Thyroid gland (tissue), 4 donors: ENCODE results near the gene HK3. TPM values are rescaled to one million over a fixed set of nuclear protein-coding genes. Genes with fewer than 3 reads are reported as not detected.

Experiments
- DNase-seq, 2 donors: peaks; one replicate each; pipeline ENCODE4 v3.0.0-alpha.2; 2019
- H3K27ac ChIP-seq, 3 donors: fragments of 200-600 bp; sonication (generic); 1 replicate in 2 of 3; 2 replicates in 1 of 3; pipeline ENCODE4 v1.5.1; 2016 to 2019; ENCODE audit warnings: mild to moderate bottlenecking in 1 of 3, moderate library complexity in 1 of 3
- H3K27me3 ChIP-seq: fragments of 200-600 bp; sonication (generic); one replicate; pipeline ENCODE4 v1.5.1; 2019
- H3K36me3 ChIP-seq, 2 donors: fragments of 200-600 bp; sonication (generic); one replicate each; pipeline ENCODE4 v1.5.1; 2016 to 2019
- H3K4me1 ChIP-seq, 2 donors: fragments of 200-600 bp; sonication (generic); one replicate each; pipeline ENCODE4 v1.5.1; 2017 to 2019
- H3K4me3 ChIP-seq, 3 donors: fragments of 200-600 bp; sonication (generic); replicated peaks in 1 of 3; 1 replicate in 2 of 3; 2 replicates in 1 of 3; pipeline ENCODE4 v1.5.1; 2016; ENCODE audit warnings: mild to moderate bottlenecking in 1 of 3
- H3K9me3 ChIP-seq: fragments of 200-600 bp; sonication (generic); one replicate; pipeline ENCODE4 v1.5.1; 2017
- CTCF ChIP-seq, 6 experiments: fragments of 200-600 bp in 3 of 6; fragments of 450-650 bp in 3 of 6; sonication (generic) in 3 of 6; IDR thresholded peaks; one replicate each; pipeline ENCODE4 v1.5.1; 2016 to 2019; ENCODE audit warnings: antibody characterized with exemption in 6 of 6, mild to moderate bottlenecking in 2 of 6, inconsistent platforms in 1 of 6, moderate library complexity in 1 of 6
- POLR2A ChIP-seq, 2 donors: fragments of 450-650 bp; IDR thresholded peaks; one replicate each; pipeline ENCODE4 v1.6.1; 2017; ENCODE audit warnings: antibody characterized with exemption in 2 of 2, mild to moderate bottlenecking in 2 of 2, moderate library complexity in 1 of 2
- WGBS, 2 donors: methylation state at CpG; one replicate each; pipeline ENCODE4 v1.1.5; 2017; 5-methylcytosine and 5-hydroxymethylcytosine counted together
- intact Hi-C: fragments of 100-400 bp; cut with DNase I; formaldehyde crosslinking; loops from one replicate; pipeline ENCODE4 v1.15.1; 2023
- total RNA-seq, 4 donors: library from RNA; depleted of rRNA; stranded (reverse); fragments of >200 nt; gene quantifications; one replicate each; pipeline ENCODE4 v1.2.3, GENCODE V29; 2016

HK3 gene
- total RNA-seq, 4 donors from 2014 or later = 0.67 to 3.1 (median 2.1) TPM

- 89 to 93% methylated on average over 3 of the region's 3 CpGs for WGBS, 2 donors
- Histone ChIP-seq H3K4me3 (no peak overlapping the region), H3K27ac (no peak overlapping the region), H3K36me3 (peaks cover 0 to 7% of the 10 kb centered on the region in 2 donors), H3K27me3 (no peaks in the 10 kb centered on the region), H3K4me1 (no peaks in the 10 kb centered on the region), H3K9me3 (no peaks in the 10 kb centered on the region)
- TF ChIP-seq POLR2A (IDR thresholded peaks at IDR 0.05) = no peak
- TF ChIP-seq CTCF (IDR thresholded peaks at IDR 0.05) = no peak
- intact Hi-C loops = no loop called here
- no peak for DNase-seq
Observed at GRCh38 chr5:176927562-176927961, 28.4 kb upstream of the HK3 start.

GRCh38 chr5:176922817-176923216, 23.7 kb upstream of the HK3 start:
- no peaks in the 10 kb centered on the region for H3K4me1 ChIP-seq
- intact Hi-C loops = no loop called here
- no peak overlapping the region for H3K27ac ChIP-seq
- TF ChIP-seq CTCF (IDR thresholded peaks at IDR 0.05) (no peak), POLR2A (IDR thresholded peaks at IDR 0.05) (no peak)
- H3K4me3 ChIP-seq = no peak overlapping the region
- H3K9me3 ChIP-seq = no peaks in the 10 kb centered on the region
- 92 to 94% methylated on average over 2 of the region's 2 CpGs for WGBS, 2 donors
- DNase-seq = no peak
- H3K36me3 ChIP-seq = no peaks in the 10 kb centered on the region
- no peaks in the 10 kb centered on the region for H3K27me3 ChIP-seq

- no peaks in the 10 kb centered on the region for H3K36me3 ChIP-seq
- H3K4me1 ChIP-seq = no peaks in the 10 kb centered on the region
- H3K4me3 ChIP-seq = no peak overlapping the region
- no peak for DNase-seq
- intact Hi-C loops = no loop called here
- TF ChIP-seq POLR2A (IDR thresholded peaks at IDR 0.05) (no peak), CTCF (IDR thresholded peaks at IDR 0.05) (no peak)
- 86 to 90% methylated on average over 3 of the region's 3 CpGs for WGBS, 2 donors
- no peaks in the 10 kb centered on the region for H3K27me3 ChIP-seq
- no peaks in the 10 kb centered on the region for H3K9me3 ChIP-seq
- no peak overlapping the region for H3K27ac ChIP-seq
Observed at GRCh38 chr5:176921714-176922113, 22.6 kb upstream of the HK3 start.

- Histone ChIP-seq H3K4me3 (no peak overlapping the region), H3K36me3 (no peaks in the 10 kb centered on the region), H3K27ac (no peak overlapping the region), H3K27me3 (no peaks in the 10 kb centered on the region), H3K9me3 (no peaks in the 10 kb centered on the region), H3K4me1 (no peaks in the 10 kb centered on the region)
- intact Hi-C loops = no loop called here
- DNase-seq = no peak
- WGBS, 2 donors = 96 to 97% methylated on average over 6 of the region's 6 CpGs
- TF ChIP-seq POLR2A (IDR thresholded peaks at IDR 0.05) = no peak
- TF ChIP-seq CTCF (IDR thresholded peaks at IDR 0.05) = no peak
Observed at GRCh38 chr5:176918613-176919012, 19.5 kb upstream of the HK3 start.

GRCh38 chr5:176916337-176916736, 17.2 kb upstream of the HK3 start:
- TF ChIP-seq CTCF (IDR thresholded peaks at IDR 0.05) = no peak
- no peak for TF ChIP-seq POLR2A (IDR thresholded peaks at IDR 0.05)
- DNase-seq = no peak

More at GRCh38 chr5:176916337-176916736, 17.2 kb upstream of the HK3 start:
- Histone ChIP-seq H3K9me3 (no peaks in the 10 kb centered on the region), H3K4me3 (no peak overlapping the region), H3K36me3 (no peaks in the 10 kb centered on the region), H3K27ac (no peak overlapping the region), H3K27me3 (no peaks in the 10 kb centered on the region), H3K4me1 (no peaks in the 10 kb centered on the region)
- intact Hi-C loops = no loop called here
